Activated CD8-positive, alpha-beta T cell treated with anti-CD3 and anti-CD28 coated beads for 36 hours (primary cell): Measurements from ENCODE around the gene UGT1A8. TPM values are rescaled to one million over a fixed set of nuclear protein-coding genes. Genes with fewer than 3 reads are reported as not detected.

Experiments used
- ATAC-seq: fragments of 200-7000 bp; cut with Tn5 transposase; one replicate; pipeline ENCODE4 v1.10.0; 2021; ENCODE audit warnings: mild to moderate bottlenecking, moderate library complexity
- CTCF ChIA-PET: fragments of 350-600 bp; sonication (Branson Sonifier 250); formaldehyde crosslinking; loops from one replicate; lab custom pipeline; 2021; ENCODE audit warnings: antibody characterized with exemption; lab: Charles Lee
- POLR2A ChIA-PET: fragments of 350-600 bp; sonication (Branson Sonifier 250); formaldehyde crosslinking; loops from one replicate; lab custom pipeline; 2021; ENCODE audit warnings: antibody characterized with exemption; lab: Charles Lee
- DNase-seq: peaks from one replicate; pipeline ENCODE4 v3.0.0-alpha.2; 2020
- H3K27ac Mint-ChIP-seq: one replicate; pipeline ENCODE4 v1.8.0; 2021; ENCODE audit warnings: mild to moderate bottlenecking, mixed read lengths
- H3K27me3 Mint-ChIP-seq: one replicate; pipeline ENCODE4 v1.8.0; 2021; ENCODE audit warnings: mixed read lengths
- H3K36me3 Mint-ChIP-seq: one replicate; pipeline ENCODE4 v1.8.0; 2021; ENCODE audit warnings: low read depth, mixed read lengths
- H3K4me1 Mint-ChIP-seq: one replicate; pipeline ENCODE4 v1.8.0; 2021; ENCODE audit warnings: low read depth, mixed read lengths
- H3K4me3 Mint-ChIP-seq: one replicate; pipeline ENCODE4 v1.8.0; 2021; ENCODE audit warnings: mild to moderate bottlenecking, moderate library complexity, mixed read lengths
- H3K9me3 Mint-ChIP-seq: one replicate; pipeline ENCODE4 v1.8.0; 2021; ENCODE audit warnings: mixed read lengths
- intact Hi-C: fragments of 100-400 bp; cut with micrococcal nuclease; formaldehyde crosslinking; loops from one replicate; pipeline ENCODE4 v1.10.0; 2022
- total RNA-seq, 2 experiments: library from RNA; stranded (reverse); gene quantifications; one replicate each; pipeline ENCODE4 v1.2.3, GENCODE V29; 2021
- TF ChIP-seq, protein P1 (sequence below): fragments of 200-600 bp; IDR thresholded peaks from one replicate; pipeline ENCODE4 v1.8.0; 2022; ENCODE audit warnings: antibody characterized with exemption, mild to moderate bottlenecking

The UGT1A8 gene
- total RNA-seq, 2 experiments from 2014 or later = not detected

DNA sequence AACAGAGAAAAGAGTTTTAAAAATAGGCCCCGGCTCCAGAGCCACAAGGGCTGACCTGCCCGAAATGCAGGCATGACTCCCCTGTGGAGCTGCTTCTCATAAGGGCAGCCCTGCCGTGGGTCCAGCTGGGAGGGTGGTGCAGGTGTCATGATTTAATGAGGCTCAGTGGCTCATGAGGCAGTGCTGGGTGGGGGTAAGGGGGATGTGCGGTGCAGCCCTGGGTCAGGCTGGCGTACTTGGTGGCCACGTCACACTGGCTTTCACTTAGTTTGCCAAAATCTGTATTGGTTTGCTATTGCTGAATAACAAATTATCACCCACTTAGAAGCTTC is 203.3 kb downstream of the UGT1A8 start:
- TF ChIP-seq, protein P1, sequence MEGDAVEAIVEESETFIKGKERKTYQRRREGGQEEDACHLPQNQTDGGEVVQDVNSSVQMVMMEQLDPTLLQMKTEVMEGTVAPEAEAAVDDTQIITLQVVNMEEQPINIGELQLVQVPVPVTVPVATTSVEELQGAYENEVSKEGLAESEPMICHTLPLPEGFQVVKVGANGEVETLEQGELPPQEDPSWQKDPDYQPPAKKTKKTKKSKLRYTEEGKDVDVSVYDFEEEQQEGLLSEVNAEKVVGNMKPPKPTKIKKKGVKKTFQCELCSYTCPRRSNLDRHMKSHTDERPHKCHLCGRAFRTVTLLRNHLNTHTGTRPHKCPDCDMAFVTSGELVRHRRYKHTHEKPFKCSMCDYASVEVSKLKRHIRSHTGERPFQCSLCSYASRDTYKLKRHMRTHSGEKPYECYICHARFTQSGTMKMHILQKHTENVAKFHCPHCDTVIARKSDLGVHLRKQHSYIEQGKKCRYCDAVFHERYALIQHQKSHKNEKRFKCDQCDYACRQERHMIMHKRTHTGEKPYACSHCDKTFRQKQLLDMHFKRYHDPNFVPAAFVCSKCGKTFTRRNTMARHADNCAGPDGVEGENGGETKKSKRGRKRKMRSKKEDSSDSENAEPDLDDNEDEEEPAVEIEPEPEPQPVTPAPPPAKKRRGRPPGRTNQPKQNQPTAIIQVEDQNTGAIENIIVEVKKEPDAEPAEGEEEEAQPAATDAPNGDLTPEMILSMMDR = no peak
- Mint-ChIP-seq H3K4me1 (no peaks in the 10 kb centered on the region), H3K27ac (no peak overlapping the region), H3K9me3 (no peaks in the 10 kb centered on the region), H3K27me3 (no peaks in the 10 kb centered on the region), H3K36me3 (no peaks in the 10 kb centered on the region), H3K4me3 (no peak overlapping the region)
- intact Hi-C loops = no loop called here
- no peak for DNase-seq
- POLR2A ChIA-PET = no interaction called here
- no peak for ATAC-seq
- CTCF ChIA-PET = no interaction called here

DNA sequence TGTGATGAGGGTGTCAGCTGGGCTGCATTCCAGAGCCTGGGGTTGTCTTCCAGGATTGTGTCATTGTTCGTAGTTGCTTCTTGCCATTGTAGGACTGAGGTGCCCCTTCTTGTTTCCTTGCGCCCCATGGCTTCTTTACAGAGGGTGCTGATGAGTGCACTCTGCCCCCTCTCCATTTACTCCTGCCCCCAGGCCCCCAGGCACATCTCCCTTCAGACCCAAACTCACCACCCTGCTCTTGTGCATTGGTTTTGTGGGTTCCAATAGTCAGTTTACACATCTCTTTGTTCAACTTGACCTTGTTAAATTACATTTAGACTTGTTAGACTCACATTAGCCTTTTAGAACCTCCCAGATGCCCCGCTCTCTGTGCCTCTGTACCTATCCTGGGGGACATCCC is 203.8 kb downstream of the UGT1A8 start:
- no peak for ATAC-seq
- H3K4me3 Mint-ChIP-seq = no peak overlapping the region
- POLR2A ChIA-PET = no interaction called here
- H3K27me3 Mint-ChIP-seq = peaks cover under 1% of the 10 kb centered on the region
- no peak for DNase-seq
- TF ChIP-seq, protein P1 = no peak
- CTCF ChIA-PET = no interaction called here
- intact Hi-C loops = no loop called here
- H3K27ac Mint-ChIP-seq = no peak overlapping the region
- H3K9me3 Mint-ChIP-seq = no peaks in the 10 kb centered on the region
- H3K36me3 Mint-ChIP-seq = no peaks in the 10 kb centered on the region
- H3K4me1 Mint-ChIP-seq = no peaks in the 10 kb centered on the region

DNA sequence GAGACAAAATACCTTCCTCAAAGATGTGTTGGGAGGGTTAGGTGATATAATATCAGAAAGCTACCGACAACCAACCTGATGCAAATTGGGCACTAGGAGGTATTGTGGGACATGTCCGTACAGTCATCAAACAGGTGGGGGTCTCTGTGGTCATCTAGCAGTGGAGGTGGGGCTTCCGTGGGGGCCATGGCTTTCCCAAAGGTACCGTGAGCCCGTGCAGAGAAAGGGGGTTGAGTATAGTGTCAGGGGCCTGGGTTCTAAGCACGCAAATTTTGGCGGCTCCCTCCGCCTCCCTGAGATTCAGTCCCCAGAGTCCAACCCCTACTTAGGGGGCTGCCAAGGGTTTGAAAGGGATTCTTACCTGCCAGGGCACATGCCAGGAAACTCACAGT is 204.3 kb downstream of the UGT1A8 start:
- no peak for ATAC-seq
- Mint-ChIP-seq H3K4me1 (no peaks in the 10 kb centered on the region), H3K27me3 (peaks cover 2% of the 10 kb centered on the region), H3K36me3 (no peaks in the 10 kb centered on the region), H3K4me3 (no peak overlapping the region), H3K9me3 (no peaks in the 10 kb centered on the region), H3K27ac (no peak overlapping the region)
- DNase-seq = no peak
- TF ChIP-seq, protein P1 = no peak
- intact Hi-C loops = no loop called here
- ChIA-PET CTCF (no interaction called here), POLR2A (no interaction called here)

GRCh38 chr2:233822101-233822771 is 204.8 kb downstream of the UGT1A8 start:
- ChIA-PET CTCF (interaction anchor here (0.6 kb wide), 1 partner anchor 1217 kb away, joined by 3 read pairs; no protein-coding TSS in a partner anchor), POLR2A (no interaction called here)
- intact Hi-C loops = no loop called here
- Mint-ChIP-seq H3K4me1 (no peaks in the 10 kb centered on the region), H3K27me3 (peaks cover 2% of the 10 kb centered on the region), H3K9me3 (no peaks in the 10 kb centered on the region), H3K36me3 (no peaks in the 10 kb centered on the region), H3K4me3 (no peak overlapping the region), H3K27ac (no peak overlapping the region)
- no peak for ATAC-seq
- TF ChIP-seq, protein P1 = no peak
- no peak for DNase-seq

Other genes with a start within 250 kb of the UGT1A8 start
- gene USP40, start 50.9 kb upstream of the UGT1A8 start, total RNA-seq = 10 to 100 TPM; 14.0 to 15.8 TPM
- not detected for gene UGT1A10, start 18.8 kb downstream of the UGT1A8 start, total RNA-seq
- not detected for gene UGT1A9, start 54.3 kb downstream of the UGT1A8 start, total RNA-seq
- not detected for gene UGT1A7, start 64.3 kb downstream of the UGT1A8 start, total RNA-seq
- gene UGT1A6, start 75.3 kb downstream of the UGT1A8 start, total RNA-seq = not detected
- gene UGT1A5, start 95.3 kb downstream of the UGT1A8 start, total RNA-seq = not detected
- gene UGT1A4, start 101.1 kb downstream of the UGT1A8 start, total RNA-seq = not detected
- gene UGT1A3, start 111.4 kb downstream of the UGT1A8 start, total RNA-seq = not detected
- gene UGT1A1, start 142.6 kb downstream of the UGT1A8 start, total RNA-seq = not detected
- gene MROH2A, start 160.7 kb downstream of the UGT1A8 start, total RNA-seq = not detected
- gene HJURP, start 236.9 kb downstream of the UGT1A8 start, total RNA-seq = 10 to 100 TPM; 79.8 to 83.6 TPM